GM10248 (cell line): Measurements from ENCODE around the gene TSPAN12.

Source experiments
- CTCF ChIA-PET: fragments of 300-600 bp; sonication (Branson Sonifier 250); formaldehyde crosslinking; extraction: SDS; loops from one replicate; lab custom pipeline; 2021; ENCODE audit warnings: antibody characterized with exemption; lab: Yijun Ruan, JAX
- POLR2A ChIA-PET: fragments of 350-650 bp; sonication (Branson Sonifier 250); formaldehyde crosslinking; extraction: SDS; loops from one replicate; lab custom pipeline; 2020; ENCODE audit warnings: antibody characterized with exemption; lab: Yijun Ruan, JAX
- DNase-seq: peaks from one replicate; pipeline ENCODE4 v3.0.0; 2012; ENCODE audit errors: extremely low spot score
- CTCF ChIP-seq: IDR thresholded peaks from 2 replicates; pipeline ENCODE4 v1.5.1; 2012; ENCODE audit warnings: mild to moderate bottlenecking, low read depth; ENCODE audit errors: extremely low read depth, missing control alignments, control extremely low read depth

TSPAN12 gene

GRCh38 chr7:120742372-120742771, 115.6 kb downstream of the TSPAN12 start:
- TF ChIP-seq CTCF, result no peak
- ChIA-PET POLR2A (no interaction called here), CTCF (interaction anchor here (0.9 to 3.6 kb wide), 4 partner anchors 12 to 24 kb away, joined by 3 to 14 read pairs (median 6); no protein-coding TSS in a partner anchor)
- no peak for DNase-seq

GRCh38 chr7:120741371-120742042, 116.4 kb downstream of the TSPAN12 start:
- no peak for TF ChIP-seq CTCF
- ChIA-PET POLR2A (no interaction called here), CTCF (interaction anchor here (0.9 to 4.0 kb wide), 5 partner anchors 11 to 65 kb away, joined by 3 to 22 read pairs (median 4); no protein-coding TSS in a partner anchor)
- DNase-seq, result no peak

DNA sequence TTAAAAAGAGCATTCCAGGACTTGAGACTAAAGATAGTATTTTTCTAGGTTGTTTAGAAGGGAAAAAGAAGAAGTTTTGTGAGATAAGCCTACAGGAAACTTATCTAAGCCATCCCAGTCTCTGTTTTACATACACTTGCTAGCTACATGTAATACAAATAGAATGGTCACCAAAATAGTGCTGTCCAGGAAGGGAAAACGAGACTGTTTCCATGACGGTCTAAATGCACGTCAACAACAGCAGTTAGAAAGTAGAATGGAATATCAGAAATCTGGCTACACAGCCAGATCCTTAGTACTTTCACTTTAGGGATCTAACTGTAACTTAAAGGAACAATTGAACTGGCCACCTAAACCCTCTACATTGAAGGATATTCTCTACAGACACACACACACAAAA, 117.6 kb downstream of the TSPAN12 start:
- POLR2A ChIA-PET, result no interaction called here
- no peak for DNase-seq
- no peak for TF ChIP-seq CTCF
- CTCF ChIA-PET, result interaction anchor here (1.1 to 4.0 kb wide), 4 partner anchors 9 to 66 kb away, joined by 4 to 22 read pairs (median 10); no protein-coding TSS in a partner anchor

DNA sequence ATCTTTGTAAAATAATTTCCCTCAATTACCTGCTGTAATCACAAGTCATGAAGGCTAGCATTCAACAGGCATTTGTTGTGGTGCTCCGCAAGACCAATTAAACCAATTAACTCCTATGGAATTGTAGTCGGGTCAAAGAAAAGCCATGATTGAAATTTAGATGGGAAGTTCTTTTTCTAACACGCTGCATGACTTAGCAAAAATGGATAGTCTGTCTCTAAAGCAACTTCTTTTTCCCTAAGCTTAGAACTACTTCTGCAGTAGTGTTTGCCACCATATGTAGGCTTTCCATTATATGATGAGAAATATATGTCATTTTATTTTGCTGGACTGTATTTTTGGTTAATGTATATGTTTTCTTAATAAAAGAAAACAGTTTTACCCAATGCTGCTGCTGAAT, 119.1 kb downstream of the TSPAN12 start:
- POLR2A ChIA-PET, result no interaction called here
- TF ChIP-seq CTCF, result no peak
- no peak for DNase-seq
- CTCF ChIA-PET, result interaction anchor here (1.5 to 4.0 kb wide), 3 partner anchors 8 to 20 kb away, joined by 6 to 22 read pairs (median 6); no protein-coding TSS in a partner anchor
